ENCODE data around the gene ATG2A. TPM values are rescaled to one million over a fixed set of nuclear protein-coding genes. Genes with fewer than 3 reads are reported as not detected.

ATG2A gene
- polyA plus RNA-seq, 3 donors, result 2.6 to 24.9 (median 4.0) TPM

- Histone ChIP-seq H3K36me3 (replicated peaks in 1 of 2; ENCODE audit: control insufficient read depth in 1 of 2, insufficient read depth in 2 of 2, low read length in 2 of 2) (peaks cover 31 to 61% of the 10 kb centered on the region in 2 donors), H3K4me3 (replicated peaks in 1 of 3; ENCODE audit: low read depth in 2 of 3, low read length in 3 of 3) (no peak overlapping the region), H4K20me1 (ENCODE audit: insufficient read depth, low read length) (peaks cover 100% of the 10 kb centered on the region), H3K9ac (ENCODE audit: insufficient read depth, low read length, poor library complexity, severe bottlenecking) (no peak overlapping the region), H3K79me2 (ENCODE audit: insufficient read depth, low read length) (peaks cover 89% of the 10 kb centered on the region), H2AFZ (ENCODE audit: insufficient read depth, low read depth, low read length, poor library complexity, severe bottlenecking) (no peak overlapping the region), H3K27me3 (ENCODE audit: control insufficient read depth in 2 of 2, insufficient read depth in 2 of 2, low read length in 2 of 2) (no peaks in the 10 kb centered on the region), H3K4me2 (replicated peaks; ENCODE audit: extremely low read depth, low read length, poor library complexity, severe bottlenecking) (no peak overlapping the region), H3K9me3 (replicated peaks in 1 of 2; ENCODE audit: control insufficient read depth in 1 of 2, insufficient read depth in 1 of 2, low read length in 2 of 2) (no peaks in the 10 kb centered on the region), H3K27ac (ENCODE audit: low read depth in 1 of 2, low read length in 2 of 2) (no peak overlapping the region), H3K4me1 (ENCODE audit: control insufficient read depth in 1 of 2, insufficient read depth in 2 of 2, low read length in 2 of 2) (peaks cover 70 to 92% of the 10 kb centered on the region in 2 donors)
- Mint-ChIP-seq H3K9me3 (peaks cover 0 to 5% (median 0%) of the 10 kb centered on the region in 7 donors), H3K4me1 (peaks cover 85% of the 10 kb centered on the region), H3K36me3 (peaks cover 74 to 75% of the 10 kb centered on the region in 2 donors), H3K27ac (peak overlapping the region in 3 of 7 donors; percentile 18 to 57 (median 20)), H3K4me3 (peak overlapping the region in 1 of 2 donors; percentile 30), H3K27me3 (ENCODE audit: low read depth in 3 of 3) (peaks cover 0 to 10% (median 3%) of the 10 kb centered on the region in 3 donors)
- no peak for TF ChIP-seq CTCF (IDR thresholded peaks at IDR 0.05)
- WGBS (ENCODE audit: insufficient coverage), result 92% methylated on average over 6 of the region's 8 CpGs
- no peak for DNase-seq
- intact Hi-C loops (cut with micrococcal nuclease), result no loop called here
These were observed 44.1 kb downstream of the ATG2A start for GRCh38 chr11:64872790-64873488.

GRCh38 chr11:64871492-64871891 lies 45.5 kb downstream of the ATG2A start:
- peak overlapping the region in 1 of 3 experiments; percentile 59 for H3K4me3 ChIP-seq (replicated peaks in 1 of 3; ENCODE audit: low read depth in 2 of 3, low read length in 3 of 3)
- peaks cover 62 to 85% of the 10 kb centered on the region in 2 donors for H3K4me1 ChIP-seq (ENCODE audit: control insufficient read depth in 1 of 2, insufficient read depth in 2 of 2, low read length in 2 of 2)
- no peaks in the 10 kb centered on the region for H3K27me3 ChIP-seq (ENCODE audit: control insufficient read depth in 2 of 2, insufficient read depth in 2 of 2, low read length in 2 of 2)
- no peak for DNase-seq
- no peak for TF ChIP-seq CTCF (IDR thresholded peaks at IDR 0.05)
- Mint-ChIP-seq H3K36me3 (peaks cover 72 to 81% of the 10 kb centered on the region in 2 donors), H3K4me1 (peaks cover 83% of the 10 kb centered on the region), H3K27ac (peak overlapping the region; percentile 89 to 95 (median 92)), H3K27me3 (ENCODE audit: low read depth in 3 of 3) (peaks cover 0 to 7% (median 3%) of the 10 kb centered on the region in 3 donors), H3K9me3 (peaks cover 0 to 5% (median 0%) of the 10 kb centered on the region in 7 donors), H3K4me3 (peak overlapping the region; percentile 39 to 67)
- peak overlapping the region; percentile 72 for H3K4me2 ChIP-seq (replicated peaks; ENCODE audit: extremely low read depth, low read length, poor library complexity, severe bottlenecking)
- peaks cover 33 to 72% of the 10 kb centered on the region in 2 donors for H3K36me3 ChIP-seq (replicated peaks in 1 of 2; ENCODE audit: control insufficient read depth in 1 of 2, insufficient read depth in 2 of 2, low read length in 2 of 2)
- H4K20me1 ChIP-seq (ENCODE audit: insufficient read depth, low read length), result peaks cover 98% of the 10 kb centered on the region
- H3K9me3 ChIP-seq (replicated peaks in 1 of 2; ENCODE audit: control insufficient read depth in 1 of 2, insufficient read depth in 1 of 2, low read length in 2 of 2), result no peaks in the 10 kb centered on the region
- peak overlapping the region; percentile 53 for H3K9ac ChIP-seq (ENCODE audit: insufficient read depth, low read length, poor library complexity, severe bottlenecking)
- H3K79me2 ChIP-seq (ENCODE audit: insufficient read depth, low read length), result peaks cover 89% of the 10 kb centered on the region
- intact Hi-C loops (cut with micrococcal nuclease), result loop anchor here in 1 of 2 donors (2.0 kb wide), 1 partner anchor 15 kb away; no protein-coding TSS in a partner anchor
- no peak overlapping the region for H2AFZ ChIP-seq (ENCODE audit: insufficient read depth, low read depth, low read length, poor library complexity, severe bottlenecking)
- WGBS (ENCODE audit: insufficient coverage), result no CpG with 5 or more reads among the region's 3 CpGs
- peak overlapping the region; percentile 67 to 83 for H3K27ac ChIP-seq (ENCODE audit: low read depth in 1 of 2, low read length in 2 of 2)
